ENCODE measurements around the gene PTH2R. TPM values are rescaled to one million over a fixed set of nuclear protein-coding genes. Genes with fewer than 3 reads are reported as not detected.

PTH2R gene
- total and polyA plus RNA-seq, 2 of the 4 experiments (the other 2 are of a cell fraction), result under 0.01 TPM; not detected in 1

- Histone ChIP-seq H2BK120ac (ENCODE audit: low read depth, low read length) (no peak overlapping the region), H3K14ac (replicated peaks; ENCODE audit: low read depth, low read length) (no peak overlapping the region), H3K4me1 (ENCODE audit: control insufficient read depth, insufficient read depth, low read length) (no peaks in the 10 kb centered on the region), H3K23ac (ENCODE audit: low read depth, low read length) (no peak overlapping the region), H3K9me3 (ENCODE audit: control insufficient read depth, insufficient read depth, low read length) (peaks cover 6% of the 10 kb centered on the region), H2AFZ (replicated peaks; ENCODE audit: low read length, poor library complexity) (no peak overlapping the region), H3K4ac (ENCODE audit: low read depth, low read length) (no peak overlapping the region), H2BK20ac (ENCODE audit: low read depth, low read length) (no peak overlapping the region), H4K91ac (ENCODE audit: insufficient read depth, low read depth, low read length) (no peak overlapping the region), H3K79me1 (ENCODE audit: low read depth in 1 of 2, low read length in 2 of 2) (no peaks in the 10 kb centered on the region), H3K56ac (ENCODE audit: extremely low read depth, insufficient read depth, low read length) (no peak overlapping the region), H3K27ac (ENCODE audit: insufficient read depth, low read length) (no peak overlapping the region), H4K20me1 (ENCODE audit: insufficient read depth, low read length) (no peaks in the 10 kb centered on the region), H2AK9ac (replicated peaks; ENCODE audit: low read depth, low read length, poor library complexity) (no peak overlapping the region), H2BK15ac (ENCODE audit: low read depth, low read length) (no peak overlapping the region), H3K9me1 (ENCODE audit: insufficient read depth, low read length) (no peaks in the 10 kb centered on the region), H3K4me2 (ENCODE audit: low read depth, low read length) (no peak overlapping the region), H4K5ac (ENCODE audit: low read depth, low read length) (no peak overlapping the region), H3K36me3 (ENCODE audit: control insufficient read depth, insufficient read depth, low read length) (no peaks in the 10 kb centered on the region), H4K8ac (ENCODE audit: low read depth in 2 of 2, low read length in 2 of 2) (no peak overlapping the region), H3K27me3 (ENCODE audit: control insufficient read depth, insufficient read depth, low read length) (no peaks in the 10 kb centered on the region), H3K18ac (ENCODE audit: low read depth, low read length) (no peak overlapping the region), H3K4me3 (ENCODE audit: insufficient read depth, low read depth, low read length) (no peak overlapping the region), H2BK5ac (ENCODE audit: low read depth, low read length, poor library complexity, severe bottlenecking) (no peak overlapping the region), H2AK5ac (ENCODE audit: low read depth, low read length) (no peak overlapping the region), H3K9ac (ENCODE audit: low read depth, low read length) (no peak overlapping the region)
- no CpG with 5 or more reads among the region's 1 CpG for WGBS, 2 experiments (ENCODE audit: extremely low coverage in 2 of 2, insufficient read length in 1 of 2)
- POLR2A ChIA-PET (ENCODE audit: unreplicated experiment), result no interaction called here
- dilution Hi-C loops (cut with HindIII; ENCODE audit: low sequenced_read_pairs, unreplicated experiment), result no loop called here
- CTCF ChIA-PET, result no interaction called here
- in situ Hi-C loops (cut with MboI; ENCODE audit: low sequenced_read_pairs), result no loop called here
- DNase-seq (no peak), ATAC-seq (ENCODE audit: low read depth) (no peak)
- intact Hi-C loops (cut with micrococcal nuclease), result no loop called here
- BruUV-seq (replicated peaks), result no TSS peak
- TF ChIP-seq NFE2L2 (IDR thresholded peaks at IDR 0.05; ENCODE audit: low read depth, low read length) (no peak), POLR2A (IDR thresholded peaks at IDR 0.05; ENCODE audit: low read depth, low read length) (no peak), MAFK (IDR thresholded peaks at IDR 0.05; ENCODE audit: low read depth, low read length) (no peak), SMC3 (IDR thresholded peaks at IDR 0.05; ENCODE audit: low read depth, low read length) (no peak), RFX5 (IDR thresholded peaks at IDR 0.05; ENCODE audit: low read depth, low read length) (no peak), CEBPB (IDR thresholded peaks at IDR 0.05; ENCODE audit: low read depth, low read length) (no peak)
- TF ChIP-seq, protein P1, sequence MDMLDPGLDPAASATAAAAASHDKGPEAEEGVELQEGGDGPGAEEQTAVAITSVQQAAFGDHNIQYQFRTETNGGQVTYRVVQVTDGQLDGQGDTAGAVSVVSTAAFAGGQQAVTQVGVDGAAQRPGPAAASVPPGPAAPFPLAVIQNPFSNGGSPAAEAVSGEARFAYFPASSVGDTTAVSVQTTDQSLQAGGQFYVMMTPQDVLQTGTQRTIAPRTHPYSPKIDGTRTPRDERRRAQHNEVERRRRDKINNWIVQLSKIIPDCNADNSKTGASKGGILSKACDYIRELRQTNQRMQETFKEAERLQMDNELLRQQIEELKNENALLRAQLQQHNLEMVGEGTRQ (IDR thresholded peaks at IDR 0.05; ENCODE audit: low read depth, low read length), result no peak
Measured at GRCh38 chr2:208542465-208543041, 136.0 kb downstream of the PTH2R start.

Other genes with a start within 250 kb of the PTH2R start
- not detected in 2 replicates for gene CRYGA, start 243.2 kb upstream of the PTH2R start, total RNA-seq (2012; rRNA removed)
- not detected in 2 replicates for gene CRYGA, start 243.2 kb upstream of the PTH2R start, polyA plus RNA-seq (2012; rRNA removed)
- gene C2orf80, start 216.8 kb upstream of the PTH2R start, total RNA-seq (2012; rRNA removed), result not detected in 2 replicates
- gene C2orf80, start 216.8 kb upstream of the PTH2R start, polyA plus RNA-seq (2012; rRNA removed), result not detected in 2 replicates
- 77.1 and 104 TPM in 2 replicates for gene IDH1, start 151.7 kb upstream of the PTH2R start, total RNA-seq (2012; rRNA removed)
- gene IDH1, start 151.7 kb upstream of the PTH2R start, polyA plus RNA-seq (2012; rRNA removed), result 42.7 and 53.5 TPM in 2 replicates
- gene PIKFYVE, start 140.5 kb upstream of the PTH2R start, total RNA-seq (2012; rRNA removed), result 31.4 and 34.6 TPM in 2 replicates
- 7.3 and 9.3 TPM in 2 replicates for gene PIKFYVE, start 140.5 kb upstream of the PTH2R start, polyA plus RNA-seq (2012; rRNA removed)

All from IMR-90 (cell line).